ENCODE results near the gene JPH3.

The JPH3 gene

GRCh38 chr16:87560428-87561199 is 41.7 kb upstream of the JPH3 start:
- Histone ChIP-seq H4K20me1 (ENCODE audit: control insufficient read depth, insufficient read depth, low read depth, low read length) (no peaks in the 10 kb centered on the region), H3K4me2 (ENCODE audit: low read length) (no peak overlapping the region), H3K36me3 (ENCODE audit: control insufficient read depth, low read length) (no peaks in the 10 kb centered on the region), H3F3A (ENCODE audit: control insufficient read depth, insufficient read depth) (no peaks in the 10 kb centered on the region), H3K9me2 (replicated peaks; ENCODE audit: control insufficient read depth, low read length) (no peaks in the 10 kb centered on the region), H3K79me2 (ENCODE audit: control insufficient read depth, low read length) (no peaks in the 10 kb centered on the region), H3K27ac (ENCODE audit: low read depth, low read length) (no peak overlapping the region), H3K9me3 (ENCODE audit: control insufficient read depth, insufficient read depth, low read length) (peaks cover 4% of the 10 kb centered on the region; the same call in 1 of the 2 replicates), H3K4me1 (ENCODE audit: control insufficient read depth, low read length) (peaks cover 3% of the 10 kb centered on the region; the same call in 1 of the 2 replicates), H3K4me3 (ENCODE audit: low read length) (no peak overlapping the region), H3K27me3 (ENCODE audit: control insufficient read depth, low read length) (no peaks in the 10 kb centered on the region)
- TF ChIP-seq, protein P1, sequence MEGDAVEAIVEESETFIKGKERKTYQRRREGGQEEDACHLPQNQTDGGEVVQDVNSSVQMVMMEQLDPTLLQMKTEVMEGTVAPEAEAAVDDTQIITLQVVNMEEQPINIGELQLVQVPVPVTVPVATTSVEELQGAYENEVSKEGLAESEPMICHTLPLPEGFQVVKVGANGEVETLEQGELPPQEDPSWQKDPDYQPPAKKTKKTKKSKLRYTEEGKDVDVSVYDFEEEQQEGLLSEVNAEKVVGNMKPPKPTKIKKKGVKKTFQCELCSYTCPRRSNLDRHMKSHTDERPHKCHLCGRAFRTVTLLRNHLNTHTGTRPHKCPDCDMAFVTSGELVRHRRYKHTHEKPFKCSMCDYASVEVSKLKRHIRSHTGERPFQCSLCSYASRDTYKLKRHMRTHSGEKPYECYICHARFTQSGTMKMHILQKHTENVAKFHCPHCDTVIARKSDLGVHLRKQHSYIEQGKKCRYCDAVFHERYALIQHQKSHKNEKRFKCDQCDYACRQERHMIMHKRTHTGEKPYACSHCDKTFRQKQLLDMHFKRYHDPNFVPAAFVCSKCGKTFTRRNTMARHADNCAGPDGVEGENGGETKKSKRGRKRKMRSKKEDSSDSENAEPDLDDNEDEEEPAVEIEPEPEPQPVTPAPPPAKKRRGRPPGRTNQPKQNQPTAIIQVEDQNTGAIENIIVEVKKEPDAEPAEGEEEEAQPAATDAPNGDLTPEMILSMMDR (IDR thresholded peaks at IDR 0.05; ENCODE audit: low read depth, low read length, poor library complexity, severe bottlenecking) = no peak
- no peak for TF ChIP-seq EZH2phosphoT487 (IDR thresholded peaks at IDR 0.05; ENCODE audit: borderline replicate concordance, low read length)

DNA sequence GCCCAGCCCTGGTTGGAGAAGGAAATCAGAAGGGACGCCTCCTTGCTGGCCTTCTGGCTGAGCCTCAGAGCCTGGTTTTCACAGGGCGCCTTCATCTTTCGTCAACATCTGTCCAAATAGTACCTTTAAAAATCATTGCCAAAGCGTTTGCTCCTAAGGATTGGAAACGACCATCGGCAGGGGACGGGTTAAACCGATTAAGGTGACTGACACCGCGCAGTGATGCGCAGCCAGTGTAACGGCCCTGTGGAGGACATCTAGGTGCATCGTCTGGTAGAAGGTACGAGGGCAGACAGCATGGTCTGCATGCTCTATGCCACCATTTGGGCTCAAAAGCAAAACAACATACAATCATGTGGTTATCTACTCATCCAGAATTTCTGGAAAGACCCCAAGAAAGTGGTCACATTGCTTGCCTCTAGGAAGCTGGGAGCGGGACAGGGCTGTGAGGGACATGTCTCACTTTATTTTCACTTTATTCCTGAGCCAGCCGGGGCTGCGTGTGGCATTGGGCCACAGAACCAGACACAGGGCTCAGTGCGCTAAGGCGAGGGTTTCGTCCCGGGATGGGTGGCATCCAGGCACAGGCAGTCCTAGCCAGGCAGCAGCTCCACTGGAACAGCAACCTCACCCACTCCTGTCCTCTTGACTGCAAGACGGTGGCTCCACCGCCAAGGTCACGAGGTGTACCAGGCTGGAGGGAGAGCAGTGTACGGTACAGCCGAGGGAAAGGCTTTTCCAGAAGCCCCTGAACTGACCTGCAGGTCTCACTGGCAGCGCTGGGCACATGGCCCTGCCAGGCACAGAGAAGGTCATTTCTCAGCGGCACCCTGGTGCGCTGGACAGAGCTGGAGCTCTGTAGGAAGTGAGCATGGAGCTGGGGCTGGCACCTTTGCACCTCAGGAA is 40.9 kb upstream of the JPH3 start:
- Histone ChIP-seq H3K4me1 (ENCODE audit: control insufficient read depth, low read length) (peaks cover 3% of the 10 kb centered on the region; the same call in 1 of the 2 replicates), H4K20me1 (ENCODE audit: control insufficient read depth, insufficient read depth, low read depth, low read length) (no peaks in the 10 kb centered on the region), H3K9me3 (ENCODE audit: control insufficient read depth, insufficient read depth, low read length) (peaks cover 4% of the 10 kb centered on the region; the same call in 1 of the 2 replicates), H3K4me2 (ENCODE audit: low read length) (no peak overlapping the region), H3K36me3 (ENCODE audit: control insufficient read depth, low read length) (no peaks in the 10 kb centered on the region), H3K9me2 (replicated peaks; ENCODE audit: control insufficient read depth, low read length) (no peaks in the 10 kb centered on the region), H3F3A (ENCODE audit: control insufficient read depth, insufficient read depth) (no peaks in the 10 kb centered on the region), H3K4me3 (ENCODE audit: low read length) (no peak overlapping the region), H3K27ac (ENCODE audit: low read depth, low read length) (no peak overlapping the region), H3K27me3 (ENCODE audit: control insufficient read depth, low read length) (no peaks in the 10 kb centered on the region), H3K79me2 (ENCODE audit: control insufficient read depth, low read length) (no peaks in the 10 kb centered on the region)
- TF ChIP-seq, protein P1 (IDR thresholded peaks at IDR 0.05; ENCODE audit: low read depth, low read length, poor library complexity, severe bottlenecking) = no peak

DNA sequence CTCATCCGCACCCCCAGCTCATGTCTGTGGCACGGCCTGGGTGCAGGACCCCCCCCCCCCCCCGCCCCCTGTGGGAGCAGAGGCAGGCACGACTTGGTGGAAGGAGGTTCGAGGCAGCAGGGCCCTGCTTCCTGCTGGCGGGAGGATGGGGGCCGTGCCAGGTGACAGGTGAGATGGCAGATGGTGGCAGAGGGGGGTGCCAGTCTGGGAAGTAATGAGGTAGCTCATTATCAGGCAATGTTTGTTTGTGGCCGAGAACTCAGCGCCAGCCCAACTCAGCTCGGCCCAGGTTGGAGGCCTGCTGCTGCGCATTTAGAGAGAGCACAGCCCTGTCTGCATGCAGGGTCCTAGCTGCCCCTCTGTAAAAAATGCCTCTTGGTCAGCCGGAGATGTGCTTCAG is 40.1 kb upstream of the JPH3 start:
- Histone ChIP-seq H3K27ac (ENCODE audit: low read depth, low read length) (no peak overlapping the region), H3K9me3 (ENCODE audit: control insufficient read depth, insufficient read depth, low read length) (peaks cover 4% of the 10 kb centered on the region; the same call in 1 of the 2 replicates), H4K20me1 (ENCODE audit: control insufficient read depth, insufficient read depth, low read depth, low read length) (no peaks in the 10 kb centered on the region), H3K27me3 (ENCODE audit: control insufficient read depth, low read length) (no peaks in the 10 kb centered on the region), H3K36me3 (ENCODE audit: control insufficient read depth, low read length) (no peaks in the 10 kb centered on the region), H3K4me1 (ENCODE audit: control insufficient read depth, low read length) (peaks cover 3% of the 10 kb centered on the region; the same call in 1 of the 2 replicates), H3K4me2 (ENCODE audit: low read length) (no peak overlapping the region), H3F3A (ENCODE audit: control insufficient read depth, insufficient read depth) (no peaks in the 10 kb centered on the region), H3K79me2 (ENCODE audit: control insufficient read depth, low read length) (no peaks in the 10 kb centered on the region), H3K9me2 (replicated peaks; ENCODE audit: control insufficient read depth, low read length) (no peaks in the 10 kb centered on the region), H3K4me3 (ENCODE audit: low read length) (no peak overlapping the region)
- TF ChIP-seq, protein P1 (IDR thresholded peaks at IDR 0.05; ENCODE audit: low read depth, low read length, poor library complexity, severe bottlenecking) = no peak
- TF ChIP-seq EZH2phosphoT487 (IDR thresholded peaks at IDR 0.05; ENCODE audit: borderline replicate concordance, low read length) = no peak

All from DOHH2 (cell line).